ENCODE data around the gene TFEB.

GRCh38 chr6:41642090-41642959, 93.1 kb downstream of the TFEB start:
- TF ChIP-seq EZH2 (IDR thresholded peaks at IDR 0.05; ENCODE audit: borderline replicate concordance, low read depth, low read length, poor library complexity, severe bottlenecking) = no peak
- TF ChIP-seq, protein P1, sequence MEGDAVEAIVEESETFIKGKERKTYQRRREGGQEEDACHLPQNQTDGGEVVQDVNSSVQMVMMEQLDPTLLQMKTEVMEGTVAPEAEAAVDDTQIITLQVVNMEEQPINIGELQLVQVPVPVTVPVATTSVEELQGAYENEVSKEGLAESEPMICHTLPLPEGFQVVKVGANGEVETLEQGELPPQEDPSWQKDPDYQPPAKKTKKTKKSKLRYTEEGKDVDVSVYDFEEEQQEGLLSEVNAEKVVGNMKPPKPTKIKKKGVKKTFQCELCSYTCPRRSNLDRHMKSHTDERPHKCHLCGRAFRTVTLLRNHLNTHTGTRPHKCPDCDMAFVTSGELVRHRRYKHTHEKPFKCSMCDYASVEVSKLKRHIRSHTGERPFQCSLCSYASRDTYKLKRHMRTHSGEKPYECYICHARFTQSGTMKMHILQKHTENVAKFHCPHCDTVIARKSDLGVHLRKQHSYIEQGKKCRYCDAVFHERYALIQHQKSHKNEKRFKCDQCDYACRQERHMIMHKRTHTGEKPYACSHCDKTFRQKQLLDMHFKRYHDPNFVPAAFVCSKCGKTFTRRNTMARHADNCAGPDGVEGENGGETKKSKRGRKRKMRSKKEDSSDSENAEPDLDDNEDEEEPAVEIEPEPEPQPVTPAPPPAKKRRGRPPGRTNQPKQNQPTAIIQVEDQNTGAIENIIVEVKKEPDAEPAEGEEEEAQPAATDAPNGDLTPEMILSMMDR (conservative IDR thresholded peaks at IDR 0.05; ENCODE audit: low read depth, low read length) = no peak
